Uterus (tissue), 2 donors: ENCODE measurements around the gene C1QA.

Experiments
- CTCF ChIP-seq, 4 experiments: fragments of 200-600 bp in 2 of 4; fragments of 450-650 bp in 2 of 4; sonication (generic) in 2 of 4; IDR thresholded peaks; one replicate each; pipeline ENCODE4 v1.5.1; 2016 to 2019; ENCODE audit warnings: antibody characterized with exemption in 4 of 4, mild to moderate bottlenecking in 2 of 4, moderate library complexity in 1 of 4
- POLR2A ChIP-seq, 2 donors: fragments of 450-650 bp; IDR thresholded peaks; one replicate each; pipeline ENCODE4 v1.6.1; 2016; ENCODE audit warnings: antibody characterized with exemption in 2 of 2, mild to moderate bottlenecking in 1 of 2, moderate library complexity in 1 of 2

- TF ChIP-seq CTCF (IDR thresholded peaks at IDR 0.05) (no peak), POLR2A (IDR thresholded peaks at IDR 0.05) (no peak)
Observed at GRCh38 chr1:22619798-22620197, 16.6 kb upstream of the C1QA start.
